ENCODE data around the gene RDH16. TPM values are rescaled to one million over a fixed set of nuclear protein-coding genes. Genes with fewer than 3 reads are reported as not detected.
"Not testable (repeated sequence)": the region's sequence is repeated elsewhere in the genome, so short reads cannot be mapped to it uniquely, and the experiment has no call there.

Gene RDH16
- total and polyA plus RNA-seq, 4 experiments from 2014 or later, result 0.09 to 1.9 (median 0.87) TPM

- H3K27ac Mint-ChIP-seq; H3K4me3 ChIP-seq (ENCODE audit: low read length in 2 of 2); H3K4me3 Mint-ChIP-seq; H3K4me1 ChIP-seq (ENCODE audit: insufficient read depth, low read length); POLR2A ChIA-PET (ENCODE audit: partially characterized antibody); DNase-seq; intact Hi-C loops (cut with micrococcal nuclease); CTCF ChIA-PET (ENCODE audit: partially characterized antibody); H3K4me1 Mint-ChIP-seq; H3K27me3 ChIP-seq (ENCODE audit: insufficient read depth, low read length); H3K27ac ChIP-seq (ENCODE audit: low read depth, low read length); H3K36me3 ChIP-seq (ENCODE audit: insufficient read depth, low read length); H3K9me3 ChIP-seq (ENCODE audit: control insufficient read depth in 1 of 2, low read length in 2 of 2): not testable (repeated sequence)
- peaks cover 0 to 11% of the 10 kb centered on the region in 2 donors for H3K36me3 Mint-ChIP-seq
- H3K27me3 Mint-ChIP-seq, result peaks cover 13 to 14% of the 10 kb centered on the region in 2 donors
- peaks cover 3 to 32% (median 22%) of the 10 kb centered on the region in 8 donors for H3K9me3 Mint-ChIP-seq
These were observed 48.0 kb downstream of the RDH16 start for GRCh38 chr12:56909403-56909802.

- Mint-ChIP-seq H3K27ac (no peak overlapping the region), H3K4me3 (no peak overlapping the region), H3K27me3 (peaks cover 10 to 12% of the 10 kb centered on the region in 2 donors), H3K9me3 (peaks cover 3 to 42% (median 27%) of the 10 kb centered on the region in 8 donors), H3K4me1 (no peaks in the 10 kb centered on the region), H3K36me3 (peaks cover 2 to 11% of the 10 kb centered on the region in 2 donors)
- no peak overlapping the region for H3K27ac ChIP-seq (ENCODE audit: low read depth, low read length)
- intact Hi-C loops (cut with micrococcal nuclease), result no loop called here
- no peak for DNase-seq
- H3K4me3 ChIP-seq (ENCODE audit: low read length in 2 of 2), result no peak overlapping the region
- H3K9me3 ChIP-seq (ENCODE audit: control insufficient read depth in 1 of 2, low read length in 2 of 2), result peaks cover 0 to 9% of the 10 kb centered on the region in 2 donors
- ChIA-PET CTCF (ENCODE audit: partially characterized antibody) (no interaction called here), POLR2A (ENCODE audit: partially characterized antibody) (no interaction called here)
- no peaks in the 10 kb centered on the region for H3K36me3 ChIP-seq (ENCODE audit: insufficient read depth, low read length)
- no peaks in the 10 kb centered on the region for H3K4me1 ChIP-seq (ENCODE audit: insufficient read depth, low read length)
- no peaks in the 10 kb centered on the region for H3K27me3 ChIP-seq (ENCODE audit: insufficient read depth, low read length)
These were observed 49.3 kb downstream of the RDH16 start for GRCh38 chr12:56908136-56908535.

DNA sequence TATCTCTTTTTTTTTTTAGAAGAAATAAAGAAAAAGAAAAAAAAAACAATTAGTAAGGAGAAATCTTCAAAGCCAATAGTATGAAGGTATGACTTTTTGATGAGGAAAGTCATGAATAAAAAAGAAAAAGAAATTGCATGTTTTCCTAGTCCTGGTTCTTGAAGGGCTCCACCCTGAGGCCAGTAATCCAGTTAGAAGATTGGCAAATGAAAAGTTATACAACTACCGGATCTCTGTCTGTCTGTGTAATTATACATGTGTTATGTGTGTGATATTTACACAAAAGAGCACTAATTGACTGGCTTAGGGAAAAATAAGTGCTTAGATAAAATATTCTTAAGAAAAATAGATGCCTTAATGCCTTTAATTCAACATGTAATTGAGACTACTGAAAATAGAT is 51.6 kb downstream of the RDH16 start:
- peaks cover 5 to 12% of the 10 kb centered on the region in 2 donors for H3K36me3 Mint-ChIP-seq
- H3K4me3 ChIP-seq (ENCODE audit: low read length in 2 of 2), result no peak overlapping the region
- H3K9me3 Mint-ChIP-seq, result peaks cover 5 to 55% (median 37%) of the 10 kb centered on the region in 8 donors
- no peaks in the 10 kb centered on the region for H3K36me3 ChIP-seq (ENCODE audit: insufficient read depth, low read length)
- H3K4me1 Mint-ChIP-seq, result no peaks in the 10 kb centered on the region
- H3K27ac ChIP-seq (ENCODE audit: low read depth, low read length), result no peak overlapping the region
- H3K4me1 ChIP-seq (ENCODE audit: insufficient read depth, low read length), result no peaks in the 10 kb centered on the region
- intact Hi-C loops (cut with micrococcal nuclease), result no loop called here
- no peaks in the 10 kb centered on the region for H3K27me3 ChIP-seq (ENCODE audit: insufficient read depth, low read length)
- no peak for DNase-seq
- H3K9me3 ChIP-seq (ENCODE audit: control insufficient read depth in 1 of 2, low read length in 2 of 2), result peaks cover 3 to 23% of the 10 kb centered on the region in 2 donors
- peaks cover 6 to 7% of the 10 kb centered on the region in 2 donors for H3K27me3 Mint-ChIP-seq
- no peak overlapping the region for H3K4me3 Mint-ChIP-seq
- CTCF ChIA-PET (ENCODE audit: partially characterized antibody), result no interaction called here
- POLR2A ChIA-PET (ENCODE audit: partially characterized antibody), result no interaction called here
- H3K27ac Mint-ChIP-seq, result no peak overlapping the region

GRCh38 chr12:56903374-56903773 is 54.0 kb downstream of the RDH16 start:
- DNase-seq, result no peak
- peaks cover 7% of the 10 kb centered on the region in 2 donors for H3K36me3 Mint-ChIP-seq
- H3K9me3 Mint-ChIP-seq, result peaks cover 2 to 59% (median 40%) of the 10 kb centered on the region in 8 donors
- POLR2A ChIA-PET (ENCODE audit: partially characterized antibody), result no interaction called here
- H3K4me1 Mint-ChIP-seq, result no peaks in the 10 kb centered on the region
- H3K9me3 ChIP-seq (ENCODE audit: control insufficient read depth in 1 of 2, low read length in 2 of 2), result peaks cover 6 to 21% of the 10 kb centered on the region in 2 donors
- CTCF ChIA-PET (ENCODE audit: partially characterized antibody), result no interaction called here
- no peak overlapping the region for H3K4me3 ChIP-seq (ENCODE audit: low read length in 2 of 2)
- no peak overlapping the region for H3K27ac Mint-ChIP-seq
- H3K27me3 ChIP-seq (ENCODE audit: insufficient read depth, low read length), result no peaks in the 10 kb centered on the region
- H3K36me3 ChIP-seq (ENCODE audit: insufficient read depth, low read length), result no peaks in the 10 kb centered on the region
- intact Hi-C loops (cut with micrococcal nuclease), result no loop called here
- H3K4me3 Mint-ChIP-seq, result no peak overlapping the region
- peaks cover 7 to 8% of the 10 kb centered on the region in 2 donors for H3K27me3 Mint-ChIP-seq
- no peak overlapping the region for H3K27ac ChIP-seq (ENCODE audit: low read depth, low read length)
- H3K4me1 ChIP-seq (ENCODE audit: insufficient read depth, low read length), result no peaks in the 10 kb centered on the region

Other genes with a start within 250 kb of the RDH16 start
- gene NACA, start 232.3 kb downstream of the RDH16 start, total RNA-seq, result 1,000 to 10,000 TPM; 1,184 to 1,255 TPM
- 1,000 to 10,000 TPM; 1,025 to 1,184 TPM for gene NACA, start 232.3 kb downstream of the RDH16 start, polyA plus RNA-seq
- 10 to 100 TPM; 30.2 to 34.3 TPM for gene PRIM1, start 205.3 kb downstream of the RDH16 start, total RNA-seq
- gene PRIM1, start 205.3 kb downstream of the RDH16 start, polyA plus RNA-seq, result 10 to 100 TPM; 45.0 to 46.9 TPM
- gene HSD17B6, start 194.3 kb downstream of the RDH16 start, total RNA-seq, result 1 to 10 TPM in 1 of 2 experiments, under 1 TPM in 1; 0.78 to 1.9 TPM
- gene HSD17B6, start 194.3 kb downstream of the RDH16 start, polyA plus RNA-seq, result 1 to 10 TPM; 1.6 to 2.2 TPM
- not detected for gene SDR9C7, start 23.2 kb downstream of the RDH16 start, total RNA-seq
- gene SDR9C7, start 23.2 kb downstream of the RDH16 start, polyA plus RNA-seq, result not detected
- gene ZBTB39, start 48.9 kb upstream of the RDH16 start, total RNA-seq, result 10 to 100 TPM; 10.8 to 12.2 TPM
- 1 to 10 TPM in 1 of 2 donors, under 1 TPM in 1; 0.98 to 2.7 TPM for gene ZBTB39, start 48.9 kb upstream of the RDH16 start, polyA plus RNA-seq
- gene TAC3, start 58.9 kb upstream of the RDH16 start, total RNA-seq, result not detected
- gene TAC3, start 58.9 kb upstream of the RDH16 start, polyA plus RNA-seq, result under 1 TPM in 1 of 2 donors, not detected in 1; 0.36 TPM
- 1 to 10 TPM; 1.2 to 3.0 TPM for gene MYO1A, start 92.5 kb upstream of the RDH16 start, total RNA-seq
- gene MYO1A, start 92.5 kb upstream of the RDH16 start, polyA plus RNA-seq, result not detected
- gene NEMP1, start 121.2 kb upstream of the RDH16 start, total RNA-seq, result 10 to 100 TPM; 27.2 TPM
- gene NEMP1, start 121.2 kb upstream of the RDH16 start, polyA plus RNA-seq, result 1 to 10 TPM; 4.6 to 6.5 TPM
- gene NAB2, start 131.5 kb upstream of the RDH16 start, total RNA-seq, result 10 to 100 TPM; 17.5 to 19.5 TPM
- 1 to 10 TPM in 1 of 2 donors, under 1 TPM in 1; 0.41 to 1.8 TPM for gene NAB2, start 131.5 kb upstream of the RDH16 start, polyA plus RNA-seq
- 100 to 1,000 TPM; 399 to 424 TPM for gene STAT6, start 153.8 kb upstream of the RDH16 start, total RNA-seq
- gene STAT6, start 153.8 kb upstream of the RDH16 start, polyA plus RNA-seq, result 10 to 100 TPM; 78.4 to 91.7 TPM
- gene LRP1, start 170.9 kb upstream of the RDH16 start, total RNA-seq, result 10 to 100 TPM in 1 of 2 experiments, 1 to 10 TPM in 1; 9.7 to 11.6 TPM
- under 1 TPM in 1 of 2 donors, not detected in 1; 0.38 TPM for gene LRP1, start 170.9 kb upstream of the RDH16 start, polyA plus RNA-seq
- not detected for gene LRP1-AS, start 190.0 kb upstream of the RDH16 start, total RNA-seq
- not detected for gene LRP1-AS, start 190.0 kb upstream of the RDH16 start, polyA plus RNA-seq

Data from CD4-positive, alpha-beta memory T cell (primary cell).